ENCODE data around the gene MYD88. TPM values are rescaled to one million over a fixed set of nuclear protein-coding genes. Genes with fewer than 3 reads are reported as not detected.

The MYD88 gene
- total and polyA plus RNA-seq, 4 donors = 15.4 to 60.3 (median 44.1) TPM

DNA sequence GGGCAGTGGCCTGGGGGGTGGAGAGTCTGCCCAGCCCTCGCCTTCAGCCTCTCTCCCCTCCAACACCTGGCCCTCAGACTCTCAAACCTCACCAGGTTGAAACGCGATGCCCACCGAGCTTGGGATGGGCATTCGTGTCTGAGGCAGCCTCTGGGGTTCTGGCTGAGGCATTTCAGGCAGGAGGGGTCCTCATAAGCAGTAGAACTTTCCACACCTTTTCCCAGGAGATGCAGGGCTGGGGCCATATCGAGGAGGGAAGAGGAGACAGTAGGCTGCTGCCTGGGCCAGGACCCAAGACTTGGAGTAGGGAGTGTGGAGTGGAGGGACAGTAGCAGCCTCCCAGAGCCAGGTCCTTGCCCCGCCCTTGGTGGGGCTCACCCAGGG lies 26.1 kb upstream of the MYD88 start:
- TF ChIP-seq TAF1 (conservative IDR thresholded peaks at IDR 0.05) (no peak), HNF4A (conservative IDR thresholded peaks at IDR 0.05) (no peak), REST (IDR thresholded peaks at IDR 0.05) (no peak), FOXA2 (IDR thresholded peaks at IDR 0.05) (no peak), GABPA (IDR thresholded peaks at IDR 0.05 in 1 of 2, conservative IDR thresholded peaks at IDR 0.05 in 1 of 2) (no peak), RAD21 (IDR thresholded peaks at IDR 0.05) (no peak), YY1 (IDR thresholded peaks at IDR 0.05) (no peak), JUND (IDR thresholded peaks at IDR 0.05) (no peak), FOXA1 (IDR thresholded peaks at IDR 0.05) (no peak), HNF4G (IDR thresholded peaks at IDR 0.05) (no peak)
- TF ChIP-seq, protein P1, sequence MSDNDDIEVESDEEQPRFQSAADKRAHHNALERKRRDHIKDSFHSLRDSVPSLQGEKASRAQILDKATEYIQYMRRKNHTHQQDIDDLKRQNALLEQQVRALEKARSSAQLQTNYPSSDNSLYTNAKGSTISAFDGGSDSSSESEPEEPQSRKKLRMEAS (IDR thresholded peaks at IDR 0.05) = no peak
- TF ChIP-seq, protein P2, sequence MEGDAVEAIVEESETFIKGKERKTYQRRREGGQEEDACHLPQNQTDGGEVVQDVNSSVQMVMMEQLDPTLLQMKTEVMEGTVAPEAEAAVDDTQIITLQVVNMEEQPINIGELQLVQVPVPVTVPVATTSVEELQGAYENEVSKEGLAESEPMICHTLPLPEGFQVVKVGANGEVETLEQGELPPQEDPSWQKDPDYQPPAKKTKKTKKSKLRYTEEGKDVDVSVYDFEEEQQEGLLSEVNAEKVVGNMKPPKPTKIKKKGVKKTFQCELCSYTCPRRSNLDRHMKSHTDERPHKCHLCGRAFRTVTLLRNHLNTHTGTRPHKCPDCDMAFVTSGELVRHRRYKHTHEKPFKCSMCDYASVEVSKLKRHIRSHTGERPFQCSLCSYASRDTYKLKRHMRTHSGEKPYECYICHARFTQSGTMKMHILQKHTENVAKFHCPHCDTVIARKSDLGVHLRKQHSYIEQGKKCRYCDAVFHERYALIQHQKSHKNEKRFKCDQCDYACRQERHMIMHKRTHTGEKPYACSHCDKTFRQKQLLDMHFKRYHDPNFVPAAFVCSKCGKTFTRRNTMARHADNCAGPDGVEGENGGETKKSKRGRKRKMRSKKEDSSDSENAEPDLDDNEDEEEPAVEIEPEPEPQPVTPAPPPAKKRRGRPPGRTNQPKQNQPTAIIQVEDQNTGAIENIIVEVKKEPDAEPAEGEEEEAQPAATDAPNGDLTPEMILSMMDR (IDR thresholded peaks at IDR 0.05; ENCODE audit: low read depth, low read length, missing input control) = no peak
- TF ChIP-seq, protein P3, sequence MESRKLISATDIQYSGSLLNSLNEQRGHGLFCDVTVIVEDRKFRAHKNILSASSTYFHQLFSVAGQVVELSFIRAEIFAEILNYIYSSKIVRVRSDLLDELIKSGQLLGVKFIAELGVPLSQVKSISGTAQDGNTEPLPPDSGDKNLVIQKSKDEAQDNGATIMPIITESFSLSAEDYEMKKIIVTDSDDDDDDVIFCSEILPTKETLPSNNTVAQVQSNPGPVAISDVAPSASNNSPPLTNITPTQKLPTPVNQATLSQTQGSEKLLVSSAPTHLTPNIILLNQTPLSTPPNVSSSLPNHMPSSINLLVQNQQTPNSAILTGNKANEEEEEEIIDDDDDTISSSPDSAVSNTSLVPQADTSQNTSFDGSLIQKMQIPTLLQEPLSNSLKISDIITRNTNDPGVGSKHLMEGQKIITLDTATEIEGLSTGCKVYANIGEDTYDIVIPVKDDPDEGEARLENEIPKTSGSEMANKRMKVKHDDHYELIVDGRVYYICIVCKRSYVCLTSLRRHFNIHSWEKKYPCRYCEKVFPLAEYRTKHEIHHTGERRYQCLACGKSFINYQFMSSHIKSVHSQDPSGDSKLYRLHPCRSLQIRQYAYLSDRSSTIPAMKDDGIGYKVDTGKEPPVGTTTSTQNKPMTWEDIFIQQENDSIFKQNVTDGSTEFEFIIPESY (IDR thresholded peaks at IDR 0.05) = no peak
- no peak overlapping the region for H3K27ac ChIP-seq (ENCODE audit: low read depth in 1 of 2, low read length in 2 of 2)
- 89% methylated on average over 7 of the region's 7 CpGs for WGBS
- H3K4me1 ChIP-seq (ENCODE audit: control insufficient read depth in 4 of 4, insufficient read depth in 4 of 4, low read length in 3 of 4) = peaks cover 0 to 7% (median 3%) of the 10 kb centered on the region in 4 donors
- H3K9me3 ChIP-seq (ENCODE audit: control insufficient read depth in 4 of 4, low read length in 3 of 4) = no peaks in the 10 kb centered on the region
- no peak overlapping the region for H3K9ac ChIP-seq (ENCODE audit: low read depth in 1 of 2, low read length in 2 of 2)
- H3K27me3 ChIP-seq (ENCODE audit: control insufficient read depth in 4 of 4, insufficient read depth in 4 of 4, low read length in 3 of 4) = no peaks in the 10 kb centered on the region
- no peak for DNase-seq (ENCODE audit: low spot score)
- no peak overlapping the region for H3K4me3 ChIP-seq (ENCODE audit: low read depth in 1 of 3, low read length in 3 of 3)
- no peaks in the 10 kb centered on the region for H3K36me3 ChIP-seq (ENCODE audit: control insufficient read depth in 4 of 4, insufficient read depth in 3 of 4, low read depth in 1 of 4, low read length in 3 of 4)

DNA sequence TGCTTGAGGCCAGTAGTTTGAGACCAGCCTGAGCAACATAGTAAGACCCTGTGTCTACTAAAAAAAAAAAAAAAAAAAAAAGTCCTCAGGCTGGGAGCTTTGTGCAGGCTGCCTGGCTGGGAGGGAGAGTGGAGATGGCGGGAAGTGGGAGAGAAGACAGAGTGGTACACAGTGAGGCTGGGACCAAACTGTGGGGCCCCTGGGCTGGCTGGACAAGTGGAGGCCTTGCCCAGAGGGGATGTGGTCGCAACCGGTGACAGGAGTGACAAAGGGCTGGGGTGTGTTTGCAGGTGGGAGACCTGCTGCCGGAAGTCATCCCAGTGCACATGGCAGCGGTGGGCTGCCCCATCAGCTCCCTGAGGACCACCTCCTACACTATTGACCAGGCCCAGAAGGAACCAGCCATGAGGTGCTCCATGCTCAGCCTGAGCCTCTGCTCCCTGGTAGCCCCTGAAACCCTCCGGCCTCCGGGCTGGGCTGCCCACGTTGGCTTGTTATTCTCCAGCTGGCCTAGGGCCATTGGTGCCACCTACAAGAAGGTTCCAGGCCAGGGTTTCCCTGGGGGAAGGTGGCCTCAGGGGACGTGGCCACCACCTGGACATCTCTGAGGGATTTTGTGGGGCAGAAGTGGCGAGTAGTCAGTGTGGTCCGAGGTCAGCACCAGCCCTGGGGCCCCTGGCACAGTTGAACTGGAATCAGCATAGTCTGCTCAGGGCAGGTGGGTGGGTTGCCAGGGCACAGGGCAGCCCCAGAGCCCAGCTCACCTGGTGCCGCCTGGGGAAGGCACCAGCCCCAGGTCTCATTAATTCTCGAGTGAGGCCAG lies 24.2 kb upstream of the MYD88 start:
- H3K36me3 ChIP-seq (ENCODE audit: control insufficient read depth in 4 of 4, insufficient read depth in 3 of 4, low read depth in 1 of 4, low read length in 3 of 4) = no peaks in the 10 kb centered on the region

More for the DNA sequence above, 24.2 kb upstream of the MYD88 start:
- Histone ChIP-seq H3K9ac (ENCODE audit: low read depth in 1 of 2, low read length in 2 of 2) (no peak overlapping the region), H3K27ac (ENCODE audit: low read depth in 1 of 2, low read length in 2 of 2) (no peak overlapping the region), H3K4me3 (ENCODE audit: low read depth in 1 of 3, low read length in 3 of 3) (no peak overlapping the region), H3K9me3 (ENCODE audit: control insufficient read depth in 4 of 4, low read length in 3 of 4) (no peaks in the 10 kb centered on the region), H3K4me1 (ENCODE audit: control insufficient read depth in 4 of 4, insufficient read depth in 4 of 4, low read length in 3 of 4) (peaks cover 0 to 20% (median 9%) of the 10 kb centered on the region in 4 donors), H3K27me3 (ENCODE audit: control insufficient read depth in 4 of 4, insufficient read depth in 4 of 4, low read length in 3 of 4) (no peaks in the 10 kb centered on the region)
- no peak for TF ChIP-seq YY1 (IDR thresholded peaks at IDR 0.05)
- TF ChIP-seq SP1 (IDR thresholded peaks at IDR 0.05) = no peak
- no peak for TF ChIP-seq EGR1 (IDR thresholded peaks at IDR 0.05; ENCODE audit: low read depth in 2 of 2)
- TF ChIP-seq FOXA2 (IDR thresholded peaks at IDR 0.05) = no peak
- TF ChIP-seq FOXA1 (IDR thresholded peaks at IDR 0.05) = no peak
- no peak for TF ChIP-seq REST (IDR thresholded peaks at IDR 0.05)
- TF ChIP-seq, protein P1 (IDR thresholded peaks at IDR 0.05) = no peak
- no peak for TF ChIP-seq GABPA (IDR thresholded peaks at IDR 0.05 in 1 of 2, conservative IDR thresholded peaks at IDR 0.05 in 1 of 2)
- TF ChIP-seq RAD21 (IDR thresholded peaks at IDR 0.05) = no peak
- TF ChIP-seq HNF4A (conservative IDR thresholded peaks at IDR 0.05) = no peak
- no peak for TF ChIP-seq JUND (IDR thresholded peaks at IDR 0.05)
- TF ChIP-seq RXRA (IDR thresholded peaks at IDR 0.05) = no peak
- WGBS = 89% methylated on average over 13 of the region's 13 CpGs
- DNase-seq (ENCODE audit: low spot score) = no peak

All from liver (tissue), 9 donors.